A673 (cell line): ENCODE measurements around the gene CARD19. TPM values are rescaled to one million over a fixed set of nuclear protein-coding genes. Genes with fewer than 3 reads are reported as not detected.

Experiments used
- BruUV-seq: library from RNA; stranded (reverse); fragments of 400-500 nt; replicated peaks from 2 replicates; lab custom pipeline; 2021; lab: Mats Ljungman, UMichigan
- CTCF ChIA-PET: fragments of 300-600 bp; sonication (Branson Sonifier 250); formaldehyde crosslinking; loops from one replicate; lab custom pipeline; 2022; ENCODE audit warnings: antibody characterized with exemption; lab: Charles Lee
- POLR2A ChIA-PET: fragments of 300-600 bp; sonication (Branson Sonifier 250); formaldehyde crosslinking; loops from one replicate; lab custom pipeline; 2022; ENCODE audit warnings: antibody characterized with exemption; ENCODE audit not compliant: low non-redundant PET; lab: Charles Lee
- DNase-seq: peaks from one replicate; pipeline ENCODE4 v3.0.0-alpha.2; 2015; ENCODE audit warnings: low spot score
- H3K27ac ChIP-seq: fragments of 200-600 bp; sonication (generic); 2 replicates; pipeline ENCODE4 v1.5.1; 2016; ENCODE audit warnings: mixed run types, low read depth, mild to moderate bottlenecking, mixed read lengths, antibody characterized with exemption, low read length; ENCODE audit not compliant: poor library complexity, severe bottlenecking
- H3K27me3 ChIP-seq: fragments of 200-600 bp; sonication (generic); replicated peaks from 2 replicates; pipeline ENCODE4 v1.6.1; 2017; ENCODE audit warnings: mixed run types, low read depth, mild to moderate bottlenecking, mixed read lengths, antibody characterized with exemption, low read length; ENCODE audit not compliant: insufficient read depth, poor library complexity
- H3K36me3 ChIP-seq: fragments of 200-600 bp; sonication (generic); 2 replicates; pipeline ENCODE4 v1.6.1; 2016; ENCODE audit warnings: mixed run types, mild to moderate bottlenecking, mixed read lengths, antibody characterized with exemption, low read length; ENCODE audit not compliant: insufficient read depth, poor library complexity, severe bottlenecking
- H3K4me1 ChIP-seq: fragments of 200-600 bp; sonication (generic); 2 replicates; pipeline ENCODE4 v1.6.1; 2017; ENCODE audit warnings: mixed run types, mild to moderate bottlenecking, mixed read lengths, antibody characterized with exemption, low read length; ENCODE audit not compliant: insufficient read depth, poor library complexity, severe bottlenecking
- H3K4me3 ChIP-seq: fragments of 200-600 bp; sonication (generic); 2 replicates; pipeline ENCODE4 v1.5.1; 2016; ENCODE audit warnings: low read depth, mixed run types, mild to moderate bottlenecking, mixed read lengths, low read length; ENCODE audit not compliant: poor library complexity, severe bottlenecking
- H3K9me3 ChIP-seq: fragments of 200-600 bp; sonication (generic); 2 replicates; pipeline ENCODE4 v1.6.1; 2016; ENCODE audit warnings: mixed run types, low read depth, mild to moderate bottlenecking, mixed read lengths, antibody characterized with exemption, low read length; ENCODE audit not compliant: poor library complexity, severe bottlenecking
- EZH2 ChIP-seq: fragments of 200-600 bp; sonication (generic); IDR thresholded peaks from 2 replicates; pipeline ENCODE4 v1.6.1; 2017; ENCODE audit warnings: borderline replicate concordance, low read depth, mild to moderate bottlenecking, mixed read lengths, antibody characterized with exemption, low read length; ENCODE audit not compliant: poor library complexity, severe bottlenecking
- intact Hi-C: fragments of 100-400 bp; cut with micrococcal nuclease; formaldehyde crosslinking; loops from one replicate; pipeline ENCODE4 v1.10.0; 2022; ENCODE audit not compliant: unreplicated experiment
- total RNA-seq: library from RNA; stranded (reverse); gene quantifications from 2 replicates; pipeline ENCODE4 v1.2.3, GENCODE V29; 2021
- TF ChIP-seq, protein P1 (sequence below): fragments of 300-800, 200-600 bp; sonication (generic); conservative IDR thresholded peaks from 2 replicates; pipeline ENCODE4 v1.5.1; 2017; ENCODE audit warnings: low read depth, mild to moderate bottlenecking, antibody characterized with exemption, low read length, moderate library complexity, mixed read lengths

CARD19 gene
- total RNA-seq, 1 experiment from 2014 or later: 12.2 TPM

DNA sequence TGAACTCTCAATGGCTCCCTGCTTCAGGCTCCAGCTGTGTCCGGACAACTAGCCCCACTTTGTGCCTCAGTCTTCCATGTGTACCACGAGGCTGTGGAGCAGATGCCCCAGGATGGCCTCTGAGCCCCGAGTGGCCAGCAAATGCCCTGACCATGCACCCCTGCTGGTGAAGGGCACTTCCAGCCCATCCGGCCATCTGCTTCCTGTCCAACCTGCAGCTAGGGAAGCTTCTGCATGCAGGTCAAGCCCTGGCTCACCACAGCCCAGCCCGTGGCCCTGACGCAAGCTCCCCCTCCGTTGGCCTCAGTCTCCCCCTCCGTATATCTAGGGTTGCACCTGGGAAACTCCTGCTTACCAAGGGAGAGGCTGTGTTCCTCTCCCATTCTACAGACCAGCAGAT is 33.3 kb downstream of the CARD19 start:
- intact Hi-C loops: no loop called here
- no peak for DNase-seq
- no peak for TF ChIP-seq EZH2
- TF ChIP-seq, protein P1, sequence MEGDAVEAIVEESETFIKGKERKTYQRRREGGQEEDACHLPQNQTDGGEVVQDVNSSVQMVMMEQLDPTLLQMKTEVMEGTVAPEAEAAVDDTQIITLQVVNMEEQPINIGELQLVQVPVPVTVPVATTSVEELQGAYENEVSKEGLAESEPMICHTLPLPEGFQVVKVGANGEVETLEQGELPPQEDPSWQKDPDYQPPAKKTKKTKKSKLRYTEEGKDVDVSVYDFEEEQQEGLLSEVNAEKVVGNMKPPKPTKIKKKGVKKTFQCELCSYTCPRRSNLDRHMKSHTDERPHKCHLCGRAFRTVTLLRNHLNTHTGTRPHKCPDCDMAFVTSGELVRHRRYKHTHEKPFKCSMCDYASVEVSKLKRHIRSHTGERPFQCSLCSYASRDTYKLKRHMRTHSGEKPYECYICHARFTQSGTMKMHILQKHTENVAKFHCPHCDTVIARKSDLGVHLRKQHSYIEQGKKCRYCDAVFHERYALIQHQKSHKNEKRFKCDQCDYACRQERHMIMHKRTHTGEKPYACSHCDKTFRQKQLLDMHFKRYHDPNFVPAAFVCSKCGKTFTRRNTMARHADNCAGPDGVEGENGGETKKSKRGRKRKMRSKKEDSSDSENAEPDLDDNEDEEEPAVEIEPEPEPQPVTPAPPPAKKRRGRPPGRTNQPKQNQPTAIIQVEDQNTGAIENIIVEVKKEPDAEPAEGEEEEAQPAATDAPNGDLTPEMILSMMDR: no peak
- peaks cover 7% of the 10 kb centered on the region for H3K4me1 ChIP-seq
- H3K27ac ChIP-seq: no peak overlapping the region
- no peaks in the 10 kb centered on the region for H3K27me3 ChIP-seq
- ChIA-PET POLR2A (interaction anchor here (0.6 kb wide), 1 partner anchor 687 kb away, joined by 3 read pairs; no protein-coding TSS in a partner anchor), CTCF (no interaction called here)
- no TSS peak for BruUV-seq
- no peaks in the 10 kb centered on the region for H3K36me3 ChIP-seq
- H3K9me3 ChIP-seq: no peaks in the 10 kb centered on the region
- no peak overlapping the region for H3K4me3 ChIP-seq

GRCh38 chr9:93129691-93130500 is 33.9 kb downstream of the CARD19 start:
- TF ChIP-seq, protein P1: no peak
- TF ChIP-seq EZH2: no peak
- ChIA-PET CTCF (no interaction called here), POLR2A (interaction anchor here (0.6 kb wide), 1 partner anchor 686 kb away, joined by 3 read pairs; no protein-coding TSS in a partner anchor)
- H3K9me3 ChIP-seq: no peaks in the 10 kb centered on the region
- H3K27ac ChIP-seq: no peak overlapping the region
- H3K4me1 ChIP-seq: peaks cover 10% of the 10 kb centered on the region
- no TSS peak for BruUV-seq
- no peak overlapping the region for H3K4me3 ChIP-seq
- DNase-seq: no peak
- no peaks in the 10 kb centered on the region for H3K36me3 ChIP-seq
- H3K27me3 ChIP-seq: no peaks in the 10 kb centered on the region
- intact Hi-C loops: no loop called here

DNA sequence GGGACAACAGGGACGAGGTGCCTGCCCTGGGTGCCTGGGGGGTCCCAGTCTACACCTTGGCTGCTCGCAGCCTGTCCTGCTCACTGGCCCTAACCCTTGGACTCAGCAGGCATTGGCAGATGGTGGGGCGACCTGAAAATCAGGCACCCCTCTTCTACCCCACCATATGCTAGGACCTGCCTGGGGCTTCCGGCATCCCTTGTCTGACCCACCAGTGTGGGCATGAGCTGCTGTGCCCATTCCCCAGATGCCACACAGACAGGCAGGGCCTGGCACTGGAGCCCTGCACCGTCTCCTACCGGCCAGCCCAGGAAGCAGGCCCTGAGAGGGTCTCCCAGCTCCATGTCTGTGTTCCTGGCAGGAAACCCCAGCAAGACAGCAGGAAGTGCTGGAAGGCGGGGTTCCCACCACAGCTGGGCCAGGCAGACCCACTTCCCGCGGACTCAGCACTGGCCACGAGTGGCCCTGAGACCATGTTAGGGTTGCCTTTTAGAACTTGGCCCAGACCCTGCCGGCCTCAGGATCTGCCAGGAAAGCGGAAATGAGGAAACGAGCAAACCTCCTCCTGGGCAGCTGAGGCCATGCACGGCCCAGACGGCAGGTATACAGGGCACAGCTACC is 35.0 kb downstream of the CARD19 start:
- TF ChIP-seq, protein P1: no peak
- TF ChIP-seq EZH2: no peak
- H3K27me3 ChIP-seq: no peaks in the 10 kb centered on the region
- CTCF ChIA-PET: no interaction called here
- no TSS peak for BruUV-seq
- H3K4me1 ChIP-seq: peaks cover 10% of the 10 kb centered on the region
- H3K9me3 ChIP-seq: no peaks in the 10 kb centered on the region
- DNase-seq: no peak
- intact Hi-C loops: no loop called here
- H3K36me3 ChIP-seq: no peaks in the 10 kb centered on the region
- no peak overlapping the region for H3K27ac ChIP-seq
- H3K4me3 ChIP-seq: no peak overlapping the region
- POLR2A ChIA-PET: no interaction called here
